Prostate gland (tissue), 2 donors: ENCODE data around the gene ABCG8.

ENCODE experiments used
- CTCF ChIP-seq, 4 experiments: fragments of 200-600 bp in 2 of 4; fragments of 450-650 bp in 2 of 4; sonication (generic) in 2 of 4; IDR thresholded peaks; 1 replicate in 3 of 4; 2 replicates in 1 of 4; pipeline ENCODE4 v1.5.1; 2016 to 2019; ENCODE audit warnings: antibody characterized with exemption in 4 of 4, mild to moderate bottlenecking in 2 of 4, moderate library complexity in 2 of 4
- POLR2A ChIP-seq: fragments of 450-650 bp; IDR thresholded peaks from one replicate; pipeline ENCODE4 v1.6.1; 2016; ENCODE audit warnings: antibody characterized with exemption, mild to moderate bottlenecking
- POLR2AphosphoS5 ChIP-seq: sonication (generic); formaldehyde crosslinking; IDR thresholded peaks from one replicate; pipeline ENCODE4 v1.6.1; 2017; ENCODE audit warnings: antibody characterized with exemption

- TF ChIP-seq CTCF (IDR thresholded peaks at IDR 0.05) (no peak), POLR2A (no peak), POLR2AphosphoS5 (no peak)
Measured at GRCh38 chr2:43855292-43855691, 16.5 kb downstream of the ABCG8 start.
